Natural killer cell (primary cell): ENCODE data around the gene SNX3. TPM values are rescaled to one million over a fixed set of nuclear protein-coding genes. Genes with fewer than 3 reads are reported as not detected.

Experiments used
- ATAC-seq, 3 donors: fragments of 150-1000 bp in 2 of 3; fragments of 200-7000 bp in 1 of 3; cut with Tn5 transposase; 1 replicate in 1 of 3; 2 replicates in 2 of 3; pipeline ENCODE4 v1.10.0; 2021; ENCODE audit warnings: mild to moderate bottlenecking in 2 of 3, moderate library complexity in 2 of 3
- DNase-seq, 2 donors: peaks; one replicate each; pipeline versions ENCODE4 v3.0.0 to v3.0.0-alpha.2; 2013 to 2021; ENCODE audit warnings: mixed read lengths in 1 of 2
- H3K27ac ChIP-seq: one replicate; pipeline ENCODE4 v1.5.1; 2013; ENCODE audit warnings: mild to moderate bottlenecking, low read length
- H3K27me3 ChIP-seq: one replicate; pipeline ENCODE4 v1.6.1; 2013; ENCODE audit warnings: low read length; ENCODE audit not compliant: control insufficient read depth, insufficient read depth
- H3K36me3 ChIP-seq: one replicate; pipeline ENCODE4 v1.6.1; 2013; ENCODE audit warnings: low read length; ENCODE audit not compliant: control insufficient read depth, insufficient read depth
- H3K4me1 ChIP-seq: one replicate; pipeline ENCODE4 v1.6.1; 2013; ENCODE audit warnings: low read length; ENCODE audit not compliant: control insufficient read depth, insufficient read depth
- H3K4me3 ChIP-seq: one replicate; pipeline ENCODE4 v1.5.1; 2013; ENCODE audit warnings: low read length
- H3K9me3 ChIP-seq: one replicate; pipeline ENCODE4 v1.6.1; 2013; ENCODE audit warnings: low read length; ENCODE audit not compliant: control insufficient read depth, insufficient read depth
- H3K27ac Mint-ChIP-seq, 2 donors: one replicate each; pipeline ENCODE4 v1.8.0; 2022; ENCODE audit warnings: mild to moderate bottlenecking in 2 of 2, mixed read lengths in 2 of 2, moderate library complexity in 1 of 2
- H3K27me3 Mint-ChIP-seq, 2 donors: one replicate each; pipeline ENCODE4 v1.8.0; 2022; ENCODE audit warnings: low read depth in 2 of 2, mixed read lengths in 2 of 2
- H3K36me3 Mint-ChIP-seq: one replicate; pipeline ENCODE4 v1.8.0; 2022; ENCODE audit warnings: mixed read lengths
- H3K4me1 Mint-ChIP-seq, 2 donors: one replicate each; pipeline ENCODE4 v1.8.0; 2022; ENCODE audit warnings: mixed read lengths in 2 of 2
- H3K4me3 Mint-ChIP-seq: one replicate; pipeline ENCODE4 v1.8.0; 2022; ENCODE audit warnings: mild to moderate bottlenecking, moderate library complexity, mixed read lengths
- H3K9me3 Mint-ChIP-seq, 2 donors: one replicate each; pipeline ENCODE4 v1.8.0; 2022; ENCODE audit warnings: mixed read lengths in 2 of 2
- WGBS: methylation state at CpG from one replicate; pipeline ENCODE4 v1.1.7; 2013; ENCODE audit warnings: missing lambda C conversion rate; ENCODE audit not compliant: insufficient coverage; 5-methylcytosine and 5-hydroxymethylcytosine counted together
- intact Hi-C: fragments of 100-400 bp; cut with micrococcal nuclease; formaldehyde crosslinking; loops from one replicate; pipeline ENCODE4 v1.14.2; 2022
- total RNA-seq, 4 donors: library from RNA; stranded (reverse); fragments of 120-200 nt in 1 of 4; gene quantifications; one replicate each; pipeline versions ENCODE4 v1.2.3 to v1.2.4, GENCODE V29; 2013 to 2022
- TF ChIP-seq, protein P1 (sequence below): fragments of 200-600 bp; IDR thresholded peaks from one replicate; pipeline ENCODE4 v1.8.0; 2022; ENCODE audit warnings: antibody characterized with exemption

The SNX3 gene
- total RNA-seq, 3 donors from 2014 or later (not counting 1 experiment from before 2014, with no cell fraction given): 59.7 to 71.6 (median 70.6) TPM

DNA sequence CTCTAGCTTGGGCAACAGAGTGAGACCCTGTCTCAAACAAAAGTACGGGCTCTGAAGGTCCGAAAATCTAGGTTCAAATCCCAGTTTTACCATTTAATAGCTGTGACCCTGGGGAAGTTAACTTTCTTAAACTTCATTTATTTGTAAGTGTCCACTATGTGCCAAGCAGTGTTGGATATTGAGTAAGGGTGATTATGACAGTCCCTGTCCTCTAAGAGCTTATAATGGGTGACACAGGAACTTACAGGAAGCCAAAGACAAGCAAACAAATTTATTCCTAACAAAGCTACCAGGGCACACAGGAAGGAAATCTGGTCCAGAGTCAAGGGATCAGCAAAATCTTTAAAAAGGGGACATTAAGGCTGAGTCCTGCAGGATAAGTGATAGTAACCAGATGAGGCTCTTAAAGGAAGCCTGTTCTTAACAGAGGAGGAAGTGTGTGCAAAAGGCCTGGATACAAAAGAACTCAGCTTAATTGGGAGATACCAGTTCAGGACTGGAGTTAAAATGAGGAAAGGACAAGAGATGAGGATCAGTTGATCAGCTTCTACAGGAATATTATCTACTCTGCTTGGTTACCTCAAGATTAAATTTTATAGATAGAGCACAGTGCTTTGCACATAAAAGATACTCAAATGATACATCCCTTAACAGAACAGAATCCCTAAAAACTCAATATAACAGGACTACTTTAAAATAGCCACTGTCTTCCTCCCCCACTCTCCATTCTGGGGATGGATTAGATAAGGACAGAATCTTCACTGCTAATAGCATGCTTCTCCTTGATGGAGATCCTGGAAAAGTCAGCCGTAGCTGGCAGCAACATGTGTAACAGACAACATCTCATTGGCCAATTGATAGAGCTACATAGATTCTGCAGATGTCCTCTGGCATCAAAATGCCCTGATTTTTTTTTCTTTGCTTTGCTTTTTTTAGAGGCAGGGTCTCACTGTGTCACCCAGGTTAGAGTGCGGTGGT, 6.1 kb downstream of the SNX3 start:
- Mint-ChIP-seq H3K4me1 (peaks cover 55 to 56% of the 10 kb centered on the region in 2 donors), H3K4me3 (no peak overlapping the region), H3K27me3 (no peaks in the 10 kb centered on the region), H3K27ac (peak overlapping the region in 1 of 2 donors; percentile 1), H3K36me3 (no peaks in the 10 kb centered on the region), H3K9me3 (no peaks in the 10 kb centered on the region)
- peaks cover 12% of the 10 kb centered on the region for H3K4me1 ChIP-seq
- no peaks in the 10 kb centered on the region for H3K27me3 ChIP-seq
- intact Hi-C loops: loop anchor here (10.0 kb wide), 1 partner anchor 270 kb away; no protein-coding TSS in a partner anchor
- no peaks in the 10 kb centered on the region for H3K36me3 ChIP-seq
- DNase-seq (no peak), ATAC-seq (no peak)
- 96% methylated on average over 4 of the region's 4 CpGs for WGBS
- no peaks in the 10 kb centered on the region for H3K9me3 ChIP-seq
- no peak overlapping the region for H3K27ac ChIP-seq
- no peak overlapping the region for H3K4me3 ChIP-seq
- TF ChIP-seq, protein P1, sequence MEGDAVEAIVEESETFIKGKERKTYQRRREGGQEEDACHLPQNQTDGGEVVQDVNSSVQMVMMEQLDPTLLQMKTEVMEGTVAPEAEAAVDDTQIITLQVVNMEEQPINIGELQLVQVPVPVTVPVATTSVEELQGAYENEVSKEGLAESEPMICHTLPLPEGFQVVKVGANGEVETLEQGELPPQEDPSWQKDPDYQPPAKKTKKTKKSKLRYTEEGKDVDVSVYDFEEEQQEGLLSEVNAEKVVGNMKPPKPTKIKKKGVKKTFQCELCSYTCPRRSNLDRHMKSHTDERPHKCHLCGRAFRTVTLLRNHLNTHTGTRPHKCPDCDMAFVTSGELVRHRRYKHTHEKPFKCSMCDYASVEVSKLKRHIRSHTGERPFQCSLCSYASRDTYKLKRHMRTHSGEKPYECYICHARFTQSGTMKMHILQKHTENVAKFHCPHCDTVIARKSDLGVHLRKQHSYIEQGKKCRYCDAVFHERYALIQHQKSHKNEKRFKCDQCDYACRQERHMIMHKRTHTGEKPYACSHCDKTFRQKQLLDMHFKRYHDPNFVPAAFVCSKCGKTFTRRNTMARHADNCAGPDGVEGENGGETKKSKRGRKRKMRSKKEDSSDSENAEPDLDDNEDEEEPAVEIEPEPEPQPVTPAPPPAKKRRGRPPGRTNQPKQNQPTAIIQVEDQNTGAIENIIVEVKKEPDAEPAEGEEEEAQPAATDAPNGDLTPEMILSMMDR: no peak

GRCh38 chr6:108253241-108253640, 7.6 kb downstream of the SNX3 start:
- Histone ChIP-seq H3K4me3 (no peak overlapping the region), H3K27me3 (no peaks in the 10 kb centered on the region), H3K4me1 (peaks cover 2% of the 10 kb centered on the region), H3K36me3 (no peaks in the 10 kb centered on the region), H3K27ac (no peak overlapping the region), H3K9me3 (no peaks in the 10 kb centered on the region)
- Mint-ChIP-seq H3K4me3 (no peak overlapping the region), H3K27ac (peak overlapping the region in 1 of 2 donors; percentile 41), H3K27me3 (no peaks in the 10 kb centered on the region), H3K36me3 (no peaks in the 10 kb centered on the region), H3K4me1 (peaks cover 52 to 60% of the 10 kb centered on the region in 2 donors), H3K9me3 (no peaks in the 10 kb centered on the region)
- WGBS: 80% methylated on average over 1 of the region's 1 CpG
- TF ChIP-seq, protein P1: no peak
- DNase-seq (no peak), ATAC-seq (no peak)
- intact Hi-C loops: loop anchor here (10.0 kb wide), 1 partner anchor 272 kb away; no protein-coding TSS in a partner anchor

DNA sequence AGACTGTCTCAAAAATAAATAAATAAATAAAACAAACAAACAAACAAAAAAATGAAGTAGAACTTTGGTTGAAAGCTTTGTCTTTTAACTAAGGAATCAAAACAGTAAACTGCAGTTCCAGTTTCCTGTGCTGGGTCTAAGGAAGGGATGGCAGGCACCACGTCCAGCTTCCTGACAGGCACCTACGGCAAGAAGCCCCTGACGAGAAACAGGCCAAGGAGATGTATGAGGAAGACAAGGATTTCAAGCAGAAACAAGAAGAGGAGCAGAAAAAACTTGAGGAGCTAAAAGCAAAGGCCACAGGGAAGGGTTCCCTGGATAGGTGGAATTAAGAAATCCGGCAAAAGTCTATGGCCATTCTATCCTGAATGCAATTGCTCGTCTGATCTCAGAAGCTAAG, 8.8 kb downstream of the SNX3 start:
- Histone ChIP-seq H3K4me3 (no peak overlapping the region), H3K27ac (no peak overlapping the region), H3K4me1 (peaks cover 3% of the 10 kb centered on the region), H3K9me3 (no peaks in the 10 kb centered on the region), H3K27me3 (no peaks in the 10 kb centered on the region), H3K36me3 (no peaks in the 10 kb centered on the region)
- no peak overlapping the region for H3K27ac Mint-ChIP-seq
- H3K36me3 Mint-ChIP-seq: no peaks in the 10 kb centered on the region
- no peaks in the 10 kb centered on the region for H3K27me3 Mint-ChIP-seq
- no peak for ATAC-seq
- TF ChIP-seq, protein P1: no peak
- no peak for DNase-seq
- H3K4me1 Mint-ChIP-seq: peaks cover 61 to 67% of the 10 kb centered on the region in 2 donors
- H3K9me3 Mint-ChIP-seq: no peaks in the 10 kb centered on the region
- WGBS: 98% methylated on average over 5 of the region's 5 CpGs
- intact Hi-C loops: loop anchor here (10.0 kb wide), 1 partner anchor 273 kb away; no protein-coding TSS in a partner anchor
- H3K4me3 Mint-ChIP-seq: no peak overlapping the region
